SK-N-SH (cell line): ENCODE data around the gene SLC26A2. TPM values are rescaled to one million over a fixed set of nuclear protein-coding genes. Genes with fewer than 3 reads are reported as not detected.

ENCODE experiments used
- CTCF ChIA-PET: fragments of 300-600, 350-600 bp; formaldehyde crosslinking; extraction: SDS; loops from one replicate; lab custom pipeline; 2021; lab: Yijun Ruan, JAX
- POLR2A ChIA-PET: fragments of 350-600 bp; sonication (Branson Sonifier 250); formaldehyde crosslinking; extraction: SDS; loops from one replicate; lab custom pipeline; 2020; ENCODE audit warnings: antibody characterized with exemption, inconsistent platforms; lab: Yijun Ruan, JAX
- DNase-seq: peaks from one replicate; pipeline ENCODE4 v3.0.0; 2012
- H2AFZ ChIP-seq: fragments of 200-600 bp; sonication (generic); 2 replicates; pipeline ENCODE4 v1.8.1; 2016; ENCODE audit warnings: antibody characterized with exemption, mild to moderate bottlenecking, low read depth
- H3F3A ChIP-seq: fragments of 200-600 bp; sonication (generic); replicated peaks from 2 replicates; pipeline ENCODE3; 2016; ENCODE audit warnings: antibody characterized with exemption, mild to moderate bottlenecking; ENCODE audit not compliant: insufficient read depth
- H3K27ac ChIP-seq, 2 experiments: fragments of 200-500 bp in 1 of 2; fragments of 200-600 bp in 1 of 2; sonication (Bioruptor generic) in 1 of 2; sonication (generic), shearing (Covaris generic) in 1 of 2; 2 replicates each; pipeline versions ENCODE4 v1.5.1 to v1.6.1; 2014 to 2016; ENCODE audit warnings: low read depth in 2 of 2, inconsistent platforms in 1 of 2, low read length in 1 of 2, mild to moderate bottlenecking in 1 of 2, mixed read lengths in 1 of 2
- H3K27me3 ChIP-seq: fragments of 200-600 bp; sonication (generic), shearing (Covaris generic); 2 replicates; pipeline ENCODE4 v1.6.1; 2016; ENCODE audit warnings: mixed run types; ENCODE audit not compliant: insufficient read depth
- H3K36me3 ChIP-seq, 2 experiments: fragments of 200-500 bp in 1 of 2; fragments of 200-600 bp in 1 of 2; sonication (Bioruptor generic) in 1 of 2; sonication (generic) in 1 of 2; replicated peaks in 1 of 2; 2 replicates each; pipeline versions ENCODE3 to v1.5.1; 2014 to 2016; ENCODE audit warnings: low read length in 1 of 2, mild to moderate bottlenecking in 1 of 2; ENCODE audit not compliant: insufficient read depth in 2 of 2, control insufficient read depth in 1 of 2
- H3K4me1 ChIP-seq, 2 experiments: fragments of 200-500 bp in 1 of 2; fragments of 200-600 bp in 1 of 2; sonication (Bioruptor generic) in 1 of 2; sonication (generic), shearing (Covaris generic) in 1 of 2; 2 replicates each; pipeline versions ENCODE4 v1.5.1 to v1.6.1; 2014 to 2016; ENCODE audit warnings: low read depth in 1 of 2, low read length in 1 of 2, mixed run types in 1 of 2; ENCODE audit not compliant: insufficient read depth in 2 of 2, control insufficient read depth in 1 of 2
- H3K4me2 ChIP-seq: fragments of 200-600 bp; sonication (generic), shearing (Covaris generic); 2 replicates; pipeline ENCODE4 v1.6.1; 2017; ENCODE audit warnings: mixed run types
- H3K4me3 ChIP-seq, 2 experiments: fragments of 200-500 bp in 1 of 2; fragments of 200-600 bp in 1 of 2; sonication (Bioruptor generic) in 1 of 2; sonication (generic), shearing (Covaris generic) in 1 of 2; 2 replicates each; pipeline versions ENCODE4 v1.5.1 to v1.8.1; 2014 to 2016; ENCODE audit warnings: low read depth in 2 of 2, inconsistent platforms in 1 of 2, low read length in 1 of 2, mild to moderate bottlenecking in 1 of 2, mixed read lengths in 1 of 2, moderate library complexity in 1 of 2
- H3K79me2 ChIP-seq: fragments of 200-600 bp; sonication (generic); 2 replicates; pipeline ENCODE4 v1.8.1; 2017; ENCODE audit warnings: mild to moderate bottlenecking; ENCODE audit not compliant: insufficient read depth
- H3K9ac ChIP-seq: fragments of 200-600 bp; sonication (generic); 2 replicates; pipeline ENCODE4 v1.6.1; 2017; ENCODE audit warnings: mixed run types
- H3K9me2 ChIP-seq: fragments of 200-600 bp; sonication (generic); 2 replicates; pipeline ENCODE4 v1.6.1; 2017; ENCODE audit warnings: mixed run types
- H3K9me3 ChIP-seq: fragments of 200-600 bp; sonication (generic); 2 replicates; pipeline ENCODE4 v1.6.1; 2017; ENCODE audit warnings: mixed run types, mild to moderate bottlenecking, moderate library complexity
- H4K20me1 ChIP-seq: fragments of 200-600 bp; sonication (generic); 2 replicates; pipeline ENCODE4 v1.6.1; 2017; ENCODE audit warnings: mild to moderate bottlenecking, mixed run types; ENCODE audit not compliant: insufficient read depth
- EP300 ChIP-seq, 2 experiments: IDR thresholded peaks; 2 replicates each; pipeline versions ENCODE4 v1.4.0 to v1.6.1; 2012; ENCODE audit warnings: borderline replicate concordance in 1 of 2, low read depth in 1 of 2, low read length in 1 of 2
- FOSL2 ChIP-seq: IDR thresholded peaks from 2 replicates; pipeline ENCODE4 v1.4.0; 2012; ENCODE audit warnings: low read depth, mild to moderate bottlenecking, moderate library complexity, borderline replicate concordance
- JUND ChIP-seq: IDR thresholded peaks from 2 replicates; pipeline ENCODE4 v1.4.0; 2012
- MXI1 ChIP-seq: IDR thresholded peaks from 2 replicates; pipeline ENCODE4 v1.6.1; 2012; ENCODE audit warnings: mild to moderate bottlenecking, low read depth, low read length, improper control_type of control experiment
- POLR2AphosphoS5 ChIP-seq: IDR thresholded peaks from 2 replicates; pipeline ENCODE4 v1.6.1; 2012; ENCODE audit warnings: low read depth, low read length
- RAD21 ChIP-seq: IDR thresholded peaks from 2 replicates; pipeline ENCODE4 v1.6.1; 2012; ENCODE audit warnings: mild to moderate bottlenecking, low read length
- RCOR1 ChIP-seq: fragments of 150-350 bp; IDR thresholded peaks from 2 replicates; pipeline ENCODE4 v1.6.1; 2017; ENCODE audit warnings: antibody characterized with exemption, low read length
- SIN3A ChIP-seq: IDR thresholded peaks from 2 replicates; pipeline ENCODE4 v1.6.1; 2012; ENCODE audit warnings: low read depth, mild to moderate bottlenecking, low read length, moderate library complexity, borderline replicate concordance
- SMC3 ChIP-seq: IDR thresholded peaks from 2 replicates; pipeline ENCODE4 v1.6.1; 2012; ENCODE audit warnings: low read depth, low read length, improper control_type of control experiment
- TAF1 ChIP-seq: IDR thresholded peaks from 2 replicates; pipeline ENCODE4 v1.6.1; 2012; ENCODE audit warnings: low read depth, mild to moderate bottlenecking, low read length, moderate library complexity, borderline replicate concordance
- TCF12 ChIP-seq: IDR thresholded peaks from 2 replicates; pipeline ENCODE4 v1.4.0; 2012
- WGBS: methylation state at CpG from one replicate; pipeline ENCODE4 v1.1.6; 2017; ENCODE audit warnings: low lambda C conversion rate; 5-methylcytosine and 5-hydroxymethylcytosine counted together
- polyA plus RNA-seq, 3 experiments: library from polyadenylated mRNA; depleted of rRNA; stranded (reverse); fragments of >200 nt; gene quantifications; 2 replicates each; pipeline ENCODE4 v1.2.3, GENCODE V29; 2012
- TF ChIP-seq, protein P1 (sequence below): fragments of 150-350 bp; IDR thresholded peaks from 2 replicates; pipeline ENCODE4 v1.6.1; 2016; ENCODE audit warnings: mild to moderate bottlenecking, low read depth, low read length
- TF ChIP-seq, protein P2 (sequence below): fragments of 200-600 bp; sonication (generic); IDR thresholded peaks from 2 replicates; pipeline ENCODE4 v1.6.1; 2017; ENCODE audit warnings: antibody characterized with exemption, mild to moderate bottlenecking, moderate library complexity
- TF ChIP-seq, protein P3 (sequence below): IDR thresholded peaks from 2 replicates; pipeline ENCODE4 v1.4.0; 2012; ENCODE audit warnings: low read depth

SLC26A2 gene
- polyA plus RNA-seq, 1 of the 3 experiments (the other 2 are of a cell fraction): 1.3 TPM

DNA sequence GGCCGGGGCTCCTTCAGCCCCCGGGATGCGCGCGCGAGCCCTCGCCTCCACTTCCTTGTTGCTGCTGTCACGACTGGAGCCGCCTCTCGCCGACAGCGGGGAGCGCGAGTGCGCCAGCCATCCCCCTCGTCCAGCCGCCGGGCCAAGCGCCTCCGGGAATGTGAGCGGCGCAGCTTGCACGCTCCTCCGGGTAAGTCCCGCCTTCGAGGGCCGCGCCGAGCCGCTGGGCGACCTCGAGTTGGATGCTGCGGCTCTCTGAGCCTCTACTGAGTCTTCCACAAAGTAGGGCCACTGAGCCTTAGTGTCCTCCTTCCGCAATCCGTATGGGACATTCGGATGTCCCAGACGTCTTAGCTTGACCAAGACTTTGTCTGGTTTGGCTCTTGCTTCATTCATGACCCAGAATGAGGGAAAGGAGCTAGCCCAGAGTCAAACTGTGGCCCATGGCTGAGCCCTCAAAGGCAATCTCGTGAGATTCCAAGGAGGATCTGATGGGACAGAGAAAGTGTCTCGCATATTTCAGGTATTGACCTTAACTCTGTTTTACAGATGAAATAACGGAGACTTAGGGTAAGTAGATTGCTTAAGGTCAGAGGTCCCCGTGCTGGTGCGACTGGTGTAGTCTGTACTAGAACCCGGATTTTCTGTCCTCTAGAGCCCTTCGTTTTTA is 40.6 kb downstream of the SLC26A2 start:
- Histone ChIP-seq H3K9me3 (no peaks in the 10 kb centered on the region), H3K27me3 (no peaks in the 10 kb centered on the region), H4K20me1 (peaks cover 12% of the 10 kb centered on the region), H3K79me2 (peaks cover 67% of the 10 kb centered on the region), H3F3A (peaks cover 8% of the 10 kb centered on the region), H3K27ac (peak overlapping the region; percentile 85 to 86), H3K4me3 (peak overlapping the region; percentile 83 to 96), H3K9me2 (no peaks in the 10 kb centered on the region), H3K36me3 (peaks cover 23 to 24% of the 10 kb centered on the region in 2 experiments)
- ChIA-PET CTCF (interaction anchor here (0.8 to 4.5 kb wide), 9 partner anchors 10 to 364 kb away, joined by 3 to 29 read pairs (median 4); partner anchors contain the start of gene CSF1R), POLR2A (interaction anchor here (0.7 to 1.1 kb wide), 4 partner anchors 21 to 449 kb away, joined by 3 read pairs; no protein-coding TSS in a partner anchor)
- WGBS: 4% methylated on average over 10 of the region's 44 CpGs
- TF ChIP-seq, protein P1, sequence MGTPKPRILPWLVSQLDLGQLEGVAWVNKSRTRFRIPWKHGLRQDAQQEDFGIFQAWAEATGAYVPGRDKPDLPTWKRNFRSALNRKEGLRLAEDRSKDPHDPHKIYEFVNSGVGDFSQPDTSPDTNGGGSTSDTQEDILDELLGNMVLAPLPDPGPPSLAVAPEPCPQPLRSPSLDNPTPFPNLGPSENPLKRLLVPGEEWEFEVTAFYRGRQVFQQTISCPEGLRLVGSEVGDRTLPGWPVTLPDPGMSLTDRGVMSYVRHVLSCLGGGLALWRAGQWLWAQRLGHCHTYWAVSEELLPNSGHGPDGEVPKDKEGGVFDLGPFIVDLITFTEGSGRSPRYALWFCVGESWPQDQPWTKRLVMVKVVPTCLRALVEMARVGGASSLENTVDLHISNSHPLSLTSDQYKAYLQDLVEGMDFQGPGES: no peak
- TF ChIP-seq SIN3A: 0 out of 2 replicates have a peak, but pooled peaks have one; percentile 33
- TF ChIP-seq, all 33 proteins: peak for 1
- Histone ChIP-seq H3K4me2 (peak overlapping the region; percentile 96), H2AFZ (peak overlapping the region; percentile 85), H3K9ac (peak overlapping the region; percentile 95), H3K4me1 (peaks cover 13 to 22% of the 10 kb centered on the region in 2 experiments; a peak in 3 of 4 replicates)
- peak; percentile 49 for DNase-seq

DNA sequence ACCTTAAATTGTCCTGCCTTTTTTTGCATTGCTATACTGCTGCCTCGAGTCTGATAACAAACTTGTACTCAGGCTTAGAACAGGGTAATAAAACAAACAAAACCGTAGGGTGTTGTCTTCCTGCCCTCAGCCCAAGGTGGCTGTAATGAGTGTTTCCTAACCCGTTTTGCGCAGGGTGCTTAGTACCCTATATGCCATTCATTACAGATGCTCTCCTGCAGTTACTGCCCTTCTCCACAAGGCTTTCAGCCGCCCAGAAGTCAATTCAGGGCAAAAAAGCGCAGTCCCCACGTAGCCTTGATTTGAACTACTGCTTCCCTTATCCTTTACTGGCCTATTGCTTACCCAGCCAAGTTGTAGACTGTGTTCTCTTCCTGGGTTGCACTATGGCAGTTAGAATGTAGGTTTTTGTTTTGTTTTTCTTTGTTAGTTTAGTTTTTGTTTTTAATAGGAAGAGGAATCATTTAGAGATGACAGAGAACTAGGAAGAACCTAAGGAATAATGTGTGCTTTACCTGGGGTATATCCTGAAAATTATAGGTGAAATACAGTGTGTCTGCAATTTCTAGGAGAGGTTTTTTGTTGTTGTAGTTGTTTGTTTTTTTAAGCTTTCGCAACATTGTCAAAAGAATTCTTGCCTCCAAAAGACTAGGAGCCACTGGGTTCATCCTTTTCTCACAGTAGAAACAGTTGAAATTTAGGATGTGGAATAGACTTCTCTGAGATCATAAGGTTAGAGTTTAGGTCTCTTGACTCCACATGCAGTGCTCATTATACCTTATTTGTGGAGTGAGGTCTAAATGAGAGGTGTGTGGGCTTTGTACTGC is 41.3 kb downstream of the SLC26A2 start:
- Histone ChIP-seq H3K27ac (peak overlapping the region in 1 of 2 experiments; percentile 85; a peak in 3 of 4 replicates), H3K36me3 (peaks cover 25 to 27% of the 10 kb centered on the region in 2 experiments), H3K9me3 (no peaks in the 10 kb centered on the region), H3K4me1 (peaks cover 13 to 20% of the 10 kb centered on the region in 2 experiments; a peak in 3 of 4 replicates), H3F3A (peaks cover 8% of the 10 kb centered on the region), H3K27me3 (no peaks in the 10 kb centered on the region), H3K4me2 (peak overlapping the region; percentile 96), H4K20me1 (peaks cover 12% of the 10 kb centered on the region), H3K9me2 (no peaks in the 10 kb centered on the region), H3K4me3 (peak overlapping the region; percentile 83 to 96), H3K79me2 (peaks cover 74% of the 10 kb centered on the region), H3K9ac (peak overlapping the region; percentile 95), H2AFZ (peak overlapping the region; percentile 85)
- 15% methylated on average over 8 of the region's 8 CpGs for WGBS
- TF ChIP-seq FOSL2 (no peak), POLR2AphosphoS5 (no peak), RAD21 (peak; percentile 47), EP300 (IDR thresholded peaks at IDR 0.05; ENCODE audit: borderline replicate concordance in 1 of 2, low read depth in 1 of 2, low read length in 1 of 2) (no peak), TAF1 (no peak), JUND (no peak), MXI1 (peak; percentile 43; the same call in 1 of the 2 replicates), RCOR1 (no peak), SMC3 (peak; percentile 40; the same call in 1 of the 2 replicates), TCF12 (no peak)
- TF ChIP-seq, protein P2, sequence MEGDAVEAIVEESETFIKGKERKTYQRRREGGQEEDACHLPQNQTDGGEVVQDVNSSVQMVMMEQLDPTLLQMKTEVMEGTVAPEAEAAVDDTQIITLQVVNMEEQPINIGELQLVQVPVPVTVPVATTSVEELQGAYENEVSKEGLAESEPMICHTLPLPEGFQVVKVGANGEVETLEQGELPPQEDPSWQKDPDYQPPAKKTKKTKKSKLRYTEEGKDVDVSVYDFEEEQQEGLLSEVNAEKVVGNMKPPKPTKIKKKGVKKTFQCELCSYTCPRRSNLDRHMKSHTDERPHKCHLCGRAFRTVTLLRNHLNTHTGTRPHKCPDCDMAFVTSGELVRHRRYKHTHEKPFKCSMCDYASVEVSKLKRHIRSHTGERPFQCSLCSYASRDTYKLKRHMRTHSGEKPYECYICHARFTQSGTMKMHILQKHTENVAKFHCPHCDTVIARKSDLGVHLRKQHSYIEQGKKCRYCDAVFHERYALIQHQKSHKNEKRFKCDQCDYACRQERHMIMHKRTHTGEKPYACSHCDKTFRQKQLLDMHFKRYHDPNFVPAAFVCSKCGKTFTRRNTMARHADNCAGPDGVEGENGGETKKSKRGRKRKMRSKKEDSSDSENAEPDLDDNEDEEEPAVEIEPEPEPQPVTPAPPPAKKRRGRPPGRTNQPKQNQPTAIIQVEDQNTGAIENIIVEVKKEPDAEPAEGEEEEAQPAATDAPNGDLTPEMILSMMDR: peak; percentile 68
- TF ChIP-seq, protein P3, sequence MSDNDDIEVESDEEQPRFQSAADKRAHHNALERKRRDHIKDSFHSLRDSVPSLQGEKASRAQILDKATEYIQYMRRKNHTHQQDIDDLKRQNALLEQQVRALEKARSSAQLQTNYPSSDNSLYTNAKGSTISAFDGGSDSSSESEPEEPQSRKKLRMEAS: no peak
- DNase-seq: peak; percentile 78
- ChIA-PET POLR2A (no interaction called here), CTCF (interaction anchor here (0.9 to 4.5 kb wide), 6 partner anchors 11 to 168 kb away, joined by 4 to 29 read pairs (median 11); no protein-coding TSS in a partner anchor)
